ENCODE measurements around the gene PANX1.

PANX1 gene

GRCh38 chr11:94127638-94128037 lies 1.0 kb upstream of the PANX1 start:
- H3K4me3 ChIP-seq = peak overlapping the region in 2 of 7 experiments; percentile 84 to 88

GRCh38 chr11:94128291-94128745 lies 323 bp upstream of the PANX1 start:
- H3K4me3 ChIP-seq = peak overlapping the region; percentile 69 to 94 (median 84)
- H3K27ac ChIP-seq = peak overlapping the region; percentile 8 to 98 (median 92)

More at GRCh38 chr11:94127638-94128037, 1.0 kb upstream of the PANX1 start:
- H3K27ac ChIP-seq = peak overlapping the region in 12 of 21 experiments; percentile 80 to 98 (median 94)

- Histone ChIP-seq H3K27ac (peak overlapping the region; percentile 70 to 98 (median 92)), H3K4me3 (peak overlapping the region; percentile 69 to 94 (median 84))
Measured at GRCh38 chr11:94129512-94130297, 1.1 kb downstream of the PANX1 start.

- Histone ChIP-seq H3K27ac (peak overlapping the region in 20 of 21 experiments; percentile 80 to 98 (median 92)), H3K4me3 (peak overlapping the region; percentile 69 to 94 (median 84))
Measured at GRCh38 chr11:94130298-94131046, 1.8 kb downstream of the PANX1 start.

- peak overlapping the region in 17 of 21 experiments; percentile 35 to 97 (median 92) for H3K27ac ChIP-seq
- H3K4me3 ChIP-seq = peak overlapping the region; percentile 8 to 94 (median 78)
Measured at GRCh38 chr11:94131047-94131717, 2.5 kb downstream of the PANX1 start.

- H3K4me3 ChIP-seq = peak overlapping the region in 1 of 7 experiments; percentile 84
- peak overlapping the region in 15 of 21 experiments; percentile 5 to 97 (median 92) for H3K27ac ChIP-seq
Measured at GRCh38 chr11:94131718-94132115, 3.1 kb downstream of the PANX1 start.

- Histone ChIP-seq H3K4me3 (peak overlapping the region in 1 of 7 experiments; percentile 84), H3K27ac (peak overlapping the region in 11 of 21 experiments; percentile 3 to 95 (median 79))
Measured at GRCh38 chr11:94132152-94132558, 3.5 kb downstream of the PANX1 start.

- Histone ChIP-seq H3K27ac (peak overlapping the region in 10 of 21 experiments; percentile 3 to 90 (median 30)), H3K4me3 (no peak overlapping the region)
Measured at GRCh38 chr11:94132823-94133408, 4.3 kb downstream of the PANX1 start.

- H3K4me3 ChIP-seq = no peak overlapping the region
- peak overlapping the region in 7 of 21 experiments; percentile 3 to 56 (median 35) for H3K27ac ChIP-seq
Measured at GRCh38 chr11:94133752-94134151, 5.1 kb downstream of the PANX1 start.

GRCh38 chr11:94134651-94135512 lies 6.2 kb downstream of the PANX1 start:
- no peak overlapping the region for H3K4me3 ChIP-seq
- peak overlapping the region in 20 of 21 experiments; percentile 39 to 91 (median 78) for H3K27ac ChIP-seq

- Histone ChIP-seq H3K4me3 (no peak overlapping the region), H3K27ac (no peak overlapping the region)
Measured at GRCh38 chr11:94139416-94139815, 10.8 kb downstream of the PANX1 start.

GRCh38 chr11:94140154-94140655 lies 11.6 kb downstream of the PANX1 start:
- no peak overlapping the region for H3K4me3 ChIP-seq
- H3K27ac ChIP-seq = peak overlapping the region in 1 of 21 experiments; percentile 3

- no peak overlapping the region for H3K27ac ChIP-seq
Measured at GRCh38 chr11:94141511-94142307, 13.1 kb downstream of the PANX1 start.

GRCh38 chr11:94142308-94143281 lies 14.0 kb downstream of the PANX1 start:
- Histone ChIP-seq H3K27ac (peak overlapping the region in 1 of 21 experiments; percentile 34), H3K4me3 (no peak overlapping the region)

More at GRCh38 chr11:94141511-94142307, 13.1 kb downstream of the PANX1 start:
- H3K4me3 ChIP-seq = no peak overlapping the region

- Histone ChIP-seq H3K27ac (peak overlapping the region in 1 of 21 experiments; percentile 11), H3K4me3 (no peak overlapping the region)
Measured at GRCh38 chr11:94144216-94144615, 15.6 kb downstream of the PANX1 start.

- no peak overlapping the region for H3K4me3 ChIP-seq
- H3K27ac ChIP-seq = no peak overlapping the region
Measured at GRCh38 chr11:94144664-94145063, 16.0 kb downstream of the PANX1 start.

Measured in skin epidermis (tissue), 12 donors.